Neutrophil (primary cell): Measurements from ENCODE around the gene ALDOB.

Source experiments
- H3K27ac ChIP-seq: fragments of 200-600 bp; sonication (generic); 2 replicates; pipeline ENCODE4 v1.5.1; 2016; ENCODE audit warnings: mild to moderate bottlenecking, moderate library complexity
- H3K27me3 ChIP-seq: fragments of 200-600 bp; sonication (generic); 2 replicates; pipeline ENCODE4 v1.6.0; 2016; ENCODE audit warnings: mild to moderate bottlenecking
- H3K36me3 ChIP-seq: fragments of 200-600 bp; sonication (generic); 2 replicates; pipeline ENCODE4 v1.5.1; 2017
- H3K4me1 ChIP-seq, 2 experiments: fragments of 200-600 bp in 1 of 2; sonication (generic) in 1 of 2; 1 replicate in 1 of 2; 2 replicates in 1 of 2; pipeline versions ENCODE4 v1.5.1 to v1.6.1; 2013 to 2016; ENCODE audit warnings: low read depth in 1 of 2, low read length in 1 of 2, mild to moderate bottlenecking in 1 of 2, moderate library complexity in 1 of 2; ENCODE audit not compliant: control insufficient read depth in 1 of 2, insufficient read depth in 1 of 2
- H3K4me3 ChIP-seq, 2 experiments: fragments of 200-600 bp in 1 of 2; sonication (generic) in 1 of 2; 1 replicate in 1 of 2; 2 replicates in 1 of 2; pipeline ENCODE4 v1.5.1; 2013 to 2016; ENCODE audit warnings: low read depth in 1 of 2, low read length in 1 of 2, mild to moderate bottlenecking in 1 of 2, moderate library complexity in 1 of 2
- H3K9me3 ChIP-seq: fragments of 200-600 bp; sonication (generic); 2 replicates; pipeline ENCODE4 v1.5.1; 2016
- TF ChIP-seq, protein P1 (sequence below): fragments of 200-600 bp; sonication (generic); IDR thresholded peaks from 2 replicates; pipeline ENCODE4 v1.5.1; 2016; ENCODE audit warnings: antibody characterized with exemption

Gene ALDOB

DNA sequence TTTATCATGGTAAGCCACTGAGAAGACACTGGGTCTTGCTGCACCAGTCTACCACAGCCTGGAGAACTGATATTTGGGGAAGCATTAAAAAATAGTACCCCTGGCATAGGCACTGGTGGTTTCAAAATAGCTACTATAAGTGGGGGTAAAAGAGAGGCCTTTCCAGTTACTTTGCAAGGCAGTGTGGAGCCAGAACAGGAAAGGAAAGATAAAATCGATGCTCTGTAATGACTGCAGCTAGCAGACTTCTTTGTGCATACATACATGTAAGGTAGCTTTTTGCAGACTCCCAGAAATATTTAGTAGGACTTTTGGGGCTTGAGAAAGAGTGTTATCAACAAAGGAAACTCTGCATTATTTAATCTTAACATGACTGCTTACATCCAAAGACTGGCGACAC lies 31.3 kb upstream of the ALDOB start:
- Histone ChIP-seq H3K36me3 (no peaks in the 10 kb centered on the region), H3K27me3 (peaks cover 53% of the 10 kb centered on the region), H3K4me3 (no peak overlapping the region), H3K9me3 (no peaks in the 10 kb centered on the region), H3K27ac (no peak overlapping the region), H3K4me1 (peaks cover 0 to 4% of the 10 kb centered on the region in 2 experiments)
- TF ChIP-seq, protein P1, sequence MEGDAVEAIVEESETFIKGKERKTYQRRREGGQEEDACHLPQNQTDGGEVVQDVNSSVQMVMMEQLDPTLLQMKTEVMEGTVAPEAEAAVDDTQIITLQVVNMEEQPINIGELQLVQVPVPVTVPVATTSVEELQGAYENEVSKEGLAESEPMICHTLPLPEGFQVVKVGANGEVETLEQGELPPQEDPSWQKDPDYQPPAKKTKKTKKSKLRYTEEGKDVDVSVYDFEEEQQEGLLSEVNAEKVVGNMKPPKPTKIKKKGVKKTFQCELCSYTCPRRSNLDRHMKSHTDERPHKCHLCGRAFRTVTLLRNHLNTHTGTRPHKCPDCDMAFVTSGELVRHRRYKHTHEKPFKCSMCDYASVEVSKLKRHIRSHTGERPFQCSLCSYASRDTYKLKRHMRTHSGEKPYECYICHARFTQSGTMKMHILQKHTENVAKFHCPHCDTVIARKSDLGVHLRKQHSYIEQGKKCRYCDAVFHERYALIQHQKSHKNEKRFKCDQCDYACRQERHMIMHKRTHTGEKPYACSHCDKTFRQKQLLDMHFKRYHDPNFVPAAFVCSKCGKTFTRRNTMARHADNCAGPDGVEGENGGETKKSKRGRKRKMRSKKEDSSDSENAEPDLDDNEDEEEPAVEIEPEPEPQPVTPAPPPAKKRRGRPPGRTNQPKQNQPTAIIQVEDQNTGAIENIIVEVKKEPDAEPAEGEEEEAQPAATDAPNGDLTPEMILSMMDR: no peak

DNA sequence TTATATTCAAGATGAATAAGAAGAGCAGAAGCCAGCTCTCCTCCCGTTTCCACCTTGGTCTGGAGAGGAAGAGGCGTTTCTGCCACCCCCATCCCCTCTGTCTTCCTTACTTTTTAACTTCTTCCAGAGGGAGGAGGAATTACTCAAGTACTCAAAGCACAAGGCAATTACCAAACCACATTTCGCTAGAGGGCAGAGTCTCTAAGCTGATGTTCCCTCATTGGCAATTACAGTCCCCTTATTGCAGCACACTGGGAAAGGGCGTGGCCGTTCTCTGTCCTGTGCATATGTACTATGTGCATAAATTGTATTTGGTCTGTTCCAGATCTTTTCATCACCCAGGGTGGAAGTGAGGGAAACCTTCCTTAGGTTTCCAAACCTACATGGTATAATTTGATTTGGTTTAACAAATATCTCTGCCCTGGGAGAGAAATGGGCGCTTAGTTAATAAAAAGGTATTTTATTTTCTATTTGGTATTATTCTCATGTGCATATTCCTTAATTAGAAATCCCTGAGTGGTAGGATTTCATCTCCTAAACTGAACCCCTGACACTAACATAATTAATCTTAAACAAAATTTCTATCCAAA lies 29.8 kb upstream of the ALDOB start:
- no peak overlapping the region for H3K4me3 ChIP-seq
- H3K9me3 ChIP-seq: no peaks in the 10 kb centered on the region
- TF ChIP-seq, protein P1: no peak

DNA sequence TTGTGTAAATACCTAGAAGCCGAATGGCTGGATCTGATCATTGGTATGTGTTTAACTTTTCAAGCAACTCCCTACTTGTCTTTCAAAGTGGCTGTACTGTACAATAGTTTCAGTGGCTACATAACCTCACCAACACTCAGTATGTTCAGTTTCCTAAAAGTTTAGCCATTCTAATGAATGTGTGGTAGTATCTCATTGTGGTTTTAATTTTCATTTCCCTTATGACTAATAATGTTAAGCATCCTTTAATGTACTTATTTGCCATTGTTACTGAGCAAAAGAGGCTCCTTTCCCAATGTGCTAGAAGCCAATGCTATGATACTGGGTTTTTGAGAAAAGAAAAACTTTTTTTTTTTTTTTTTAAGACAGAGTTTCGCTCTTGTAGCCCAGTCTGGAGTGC lies 27.8 kb upstream of the ALDOB start:
- Histone ChIP-seq H3K36me3 (no peaks in the 10 kb centered on the region), H3K4me1 (peaks cover 0 to 4% of the 10 kb centered on the region in 2 experiments), H3K4me3 (no peak overlapping the region), H3K9me3 (no peaks in the 10 kb centered on the region), H3K27me3 (peaks cover 36% of the 10 kb centered on the region), H3K27ac (no peak overlapping the region)
- TF ChIP-seq, protein P1: no peak

More for the DNA sequence above, 29.8 kb upstream of the ALDOB start:
- Histone ChIP-seq H3K4me1 (peaks cover 0 to 4% of the 10 kb centered on the region in 2 experiments), H3K36me3 (no peaks in the 10 kb centered on the region), H3K27me3 (peaks cover 48% of the 10 kb centered on the region), H3K27ac (no peak overlapping the region)

DNA sequence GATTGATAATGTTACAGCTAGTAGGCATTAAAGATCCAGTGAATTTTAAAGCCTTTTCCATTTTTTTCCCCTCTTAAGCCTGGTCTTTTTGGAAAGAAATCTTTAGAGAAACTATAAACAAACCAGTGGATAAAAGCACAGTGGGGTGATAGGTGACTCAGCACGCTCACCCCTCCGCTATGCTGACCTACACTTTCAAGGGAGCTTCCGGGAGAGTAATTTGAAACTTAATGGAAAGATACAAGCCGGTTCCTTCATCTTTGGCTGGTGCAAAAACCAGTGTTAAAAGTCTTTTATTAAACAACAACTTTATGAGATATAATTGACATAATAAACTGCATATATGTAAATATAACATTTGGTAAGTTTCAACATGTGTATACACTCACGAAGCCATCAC lies 27.0 kb upstream of the ALDOB start:
- Histone ChIP-seq H3K4me3 (no peak overlapping the region), H3K27ac (no peak overlapping the region), H3K9me3 (no peaks in the 10 kb centered on the region), H3K4me1 (peaks cover 0 to 4% of the 10 kb centered on the region in 2 experiments), H3K27me3 (peaks cover 38% of the 10 kb centered on the region), H3K36me3 (no peaks in the 10 kb centered on the region)
- TF ChIP-seq, protein P1: no peak

DNA sequence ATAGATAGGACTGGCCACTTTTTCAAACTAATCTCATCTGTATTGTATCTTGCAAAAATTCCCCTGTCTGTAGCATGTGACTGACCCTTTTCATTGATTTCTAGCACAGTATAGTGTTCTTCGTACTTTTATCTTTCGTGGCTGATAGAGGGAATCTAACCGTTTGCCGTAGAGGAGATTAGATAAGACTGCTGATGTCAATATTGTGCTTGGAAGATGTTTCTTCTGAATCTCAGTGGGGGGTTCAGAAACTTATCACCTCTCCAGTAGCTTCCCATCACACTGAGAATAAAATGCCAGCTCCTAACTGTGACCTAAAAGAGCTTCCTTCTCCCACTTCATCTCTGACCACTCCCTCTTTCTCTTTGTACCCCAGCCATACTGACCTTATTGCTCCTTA lies 25.4 kb upstream of the ALDOB start:
- TF ChIP-seq, protein P1: no peak

More for the DNA sequence above, 25.4 kb upstream of the ALDOB start:
- H3K27ac ChIP-seq: no peak overlapping the region
- peaks cover 38% of the 10 kb centered on the region for H3K27me3 ChIP-seq
- H3K4me3 ChIP-seq: no peak overlapping the region
- H3K36me3 ChIP-seq: no peaks in the 10 kb centered on the region
- no peaks in the 10 kb centered on the region for H3K9me3 ChIP-seq
- H3K4me1 ChIP-seq: peaks cover 0 to 4% of the 10 kb centered on the region in 2 experiments
